ENCODE data around the gene FGF8.

The FGF8 gene

DNA sequence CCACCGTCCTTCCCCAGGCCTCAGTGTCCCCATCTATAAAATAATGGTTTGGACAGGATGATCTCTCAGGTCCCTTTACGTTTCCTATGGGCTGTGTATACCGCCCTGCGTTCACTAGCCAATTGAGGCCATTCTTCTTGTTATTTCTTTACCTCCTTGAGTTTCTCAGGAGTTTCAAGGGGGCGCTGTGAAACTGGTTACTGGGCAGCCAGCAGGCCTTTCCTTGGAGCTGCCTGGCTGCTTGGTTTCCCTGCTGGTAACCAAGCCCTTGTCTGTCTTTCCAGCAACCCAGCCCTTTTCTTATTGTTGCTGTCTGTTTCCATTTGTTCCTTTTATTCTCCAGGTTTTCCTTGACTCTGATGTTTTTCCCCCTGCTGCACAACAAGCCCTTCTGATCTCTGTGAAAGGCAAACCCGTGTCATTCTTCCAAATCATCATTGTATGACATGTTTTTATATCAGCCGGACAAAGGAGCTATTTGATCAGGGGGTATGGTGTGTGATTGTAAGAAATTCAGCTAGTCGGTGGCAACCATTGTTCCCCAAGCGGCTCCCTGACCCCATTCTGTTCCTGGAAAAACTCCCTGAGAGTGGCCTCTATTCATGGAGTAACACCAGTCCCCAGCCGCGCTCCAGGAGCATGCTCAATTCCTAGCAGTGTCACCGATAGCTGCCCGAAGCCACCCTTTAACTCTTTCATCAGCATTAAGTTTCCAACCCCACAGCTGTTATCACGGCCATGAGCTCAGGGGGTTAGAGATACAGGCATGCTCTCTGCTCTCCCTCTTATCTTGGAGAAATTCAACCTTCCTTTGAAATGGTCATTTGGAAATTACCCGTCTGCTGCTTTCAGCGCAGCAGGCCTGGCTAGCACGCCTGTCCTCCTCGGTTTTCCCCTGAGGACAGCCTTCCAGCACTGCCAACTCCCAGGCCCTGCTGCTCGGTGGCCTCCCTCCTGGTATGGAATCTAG, 26.6 kb downstream of the FGF8 start:
- H3K27me3 ChIP-seq (replicated peaks in 2 of 5; ENCODE audit: control insufficient read depth in 4 of 5, insufficient read depth in 5 of 5, low read length in 4 of 5) = peaks cover 2 to 20% (median 14%) of the 10 kb centered on the region in 5 experiments
- H3K36me3 ChIP-seq (ENCODE audit: control insufficient read depth in 4 of 4, insufficient read depth in 4 of 4, low read length in 3 of 4) = no peaks in the 10 kb centered on the region
- H3K4me1 ChIP-seq (ENCODE audit: control extremely low read depth in 1 of 4, control insufficient read depth in 4 of 4, insufficient read depth in 4 of 4, low read length in 3 of 4) = no peaks in the 10 kb centered on the region
- ChIA-PET CTCF (no interaction called here), POLR2A (no interaction called here)
- no peak for DNase-seq
- WGBS (ENCODE audit: insufficient coverage) = 92% methylated on average over 16 of the region's 19 CpGs
- H3K4me3 ChIP-seq (ENCODE audit: control insufficient read depth in 1 of 7, extremely low read depth in 1 of 7, insufficient read depth in 4 of 7, low read depth in 2 of 7, low read length in 6 of 7) = no peak overlapping the region
- H3K27ac ChIP-seq (ENCODE audit: insufficient read depth in 1 of 2, low read depth in 1 of 2, low read length in 2 of 2, poor library complexity in 1 of 2, severe bottlenecking in 2 of 2) = no peak overlapping the region
- no peaks in the 10 kb centered on the region for H3K9me3 ChIP-seq (ENCODE audit: control extremely low read depth in 1 of 5, control insufficient read depth in 4 of 5, insufficient read depth in 2 of 5, low read depth in 1 of 5, low read length in 4 of 5)

GRCh38 chr10:101748496-101748895, 27.4 kb downstream of the FGF8 start:
- H3K9me3 ChIP-seq (ENCODE audit: control extremely low read depth in 1 of 5, control insufficient read depth in 4 of 5, insufficient read depth in 2 of 5, low read depth in 1 of 5, low read length in 4 of 5) = no peaks in the 10 kb centered on the region
- no peak for DNase-seq
- no peak overlapping the region for H3K4me3 ChIP-seq (ENCODE audit: control insufficient read depth in 1 of 7, extremely low read depth in 1 of 7, insufficient read depth in 4 of 7, low read depth in 2 of 7, low read length in 6 of 7)
- WGBS (ENCODE audit: insufficient coverage) = 84% methylated on average over 3 of the region's 3 CpGs
- ChIA-PET CTCF (no interaction called here), POLR2A (interaction anchor here (0.6 kb wide), 1 partner anchor 39 kb away, joined by 4 read pairs; no protein-coding TSS in a partner anchor)
- H3K4me1 ChIP-seq (ENCODE audit: control extremely low read depth in 1 of 4, control insufficient read depth in 4 of 4, insufficient read depth in 4 of 4, low read length in 3 of 4) = no peaks in the 10 kb centered on the region
- H3K36me3 ChIP-seq (ENCODE audit: control insufficient read depth in 4 of 4, insufficient read depth in 4 of 4, low read length in 3 of 4) = no peaks in the 10 kb centered on the region
- peaks cover 2 to 16% (median 15%) of the 10 kb centered on the region in 5 experiments for H3K27me3 ChIP-seq (replicated peaks in 2 of 5; ENCODE audit: control insufficient read depth in 4 of 5, insufficient read depth in 5 of 5, low read length in 4 of 5)
- no peak overlapping the region for H3K27ac ChIP-seq (ENCODE audit: insufficient read depth in 1 of 2, low read depth in 1 of 2, low read length in 2 of 2, poor library complexity in 1 of 2, severe bottlenecking in 2 of 2)

GRCh38 chr10:101745074-101745696, 30.7 kb downstream of the FGF8 start:
- no peaks in the 10 kb centered on the region for H3K9me3 ChIP-seq (ENCODE audit: control extremely low read depth in 1 of 5, control insufficient read depth in 4 of 5, insufficient read depth in 2 of 5, low read depth in 1 of 5, low read length in 4 of 5)
- 80% methylated on average over 7 of the region's 9 CpGs for WGBS (ENCODE audit: insufficient coverage)
- CTCF ChIA-PET = interaction anchor here (1.0 to 1.8 kb wide), 3 partner anchors 13 to 24 kb away, joined by 3 to 5 read pairs (median 4); no protein-coding TSS in a partner anchor
- H3K27ac ChIP-seq (ENCODE audit: insufficient read depth in 1 of 2, low read depth in 1 of 2, low read length in 2 of 2, poor library complexity in 1 of 2, severe bottlenecking in 2 of 2) = no peak overlapping the region
- peaks cover 2 to 14% (median 12%) of the 10 kb centered on the region in 5 experiments for H3K27me3 ChIP-seq (replicated peaks in 2 of 5; ENCODE audit: control insufficient read depth in 4 of 5, insufficient read depth in 5 of 5, low read length in 4 of 5)
- POLR2A ChIA-PET = no interaction called here
- DNase-seq = no peak
- H3K4me1 ChIP-seq (ENCODE audit: control extremely low read depth in 1 of 4, control insufficient read depth in 4 of 4, insufficient read depth in 4 of 4, low read length in 3 of 4) = no peaks in the 10 kb centered on the region
- no peaks in the 10 kb centered on the region for H3K36me3 ChIP-seq (ENCODE audit: control insufficient read depth in 4 of 4, insufficient read depth in 4 of 4, low read length in 3 of 4)
- no peak overlapping the region for H3K4me3 ChIP-seq (ENCODE audit: control insufficient read depth in 1 of 7, extremely low read depth in 1 of 7, insufficient read depth in 4 of 7, low read depth in 2 of 7, low read length in 6 of 7)

DNA sequence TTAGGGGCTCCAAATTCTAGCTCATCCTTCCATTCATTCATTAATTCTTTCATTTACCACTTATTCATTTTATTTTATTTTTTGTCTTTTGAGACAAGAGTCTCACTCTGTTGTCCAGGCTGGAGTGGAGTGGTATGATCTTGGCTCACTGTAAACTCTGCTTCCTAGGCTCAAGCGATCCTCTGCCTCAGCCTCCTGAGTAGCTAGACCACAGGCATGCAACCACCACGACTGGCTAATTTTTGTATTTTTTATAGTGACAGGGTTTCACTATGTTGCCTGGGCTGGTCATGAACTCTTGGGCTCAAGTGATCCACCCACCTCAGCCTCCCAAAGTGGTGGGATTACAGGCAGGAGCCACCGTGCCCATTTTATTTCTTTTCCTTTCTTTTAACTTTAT, 31.6 kb downstream of the FGF8 start:
- H3K27me3 ChIP-seq (replicated peaks in 2 of 5; ENCODE audit: control insufficient read depth in 4 of 5, insufficient read depth in 5 of 5, low read length in 4 of 5) = peaks cover 2 to 17% (median 13%) of the 10 kb centered on the region in 5 experiments
- no peaks in the 10 kb centered on the region for H3K36me3 ChIP-seq (ENCODE audit: control insufficient read depth in 4 of 4, insufficient read depth in 4 of 4, low read length in 3 of 4)
- CTCF ChIA-PET = interaction anchor here (1.3 to 1.8 kb wide), 2 partner anchors 14 to 22 kb away, joined by 4 to 5 read pairs; no protein-coding TSS in a partner anchor
- H3K4me1 ChIP-seq (ENCODE audit: control extremely low read depth in 1 of 4, control insufficient read depth in 4 of 4, insufficient read depth in 4 of 4, low read length in 3 of 4) = no peaks in the 10 kb centered on the region
- POLR2A ChIA-PET = no interaction called here
- no peak for DNase-seq
- no peak overlapping the region for H3K27ac ChIP-seq (ENCODE audit: insufficient read depth in 1 of 2, low read depth in 1 of 2, low read length in 2 of 2, poor library complexity in 1 of 2, severe bottlenecking in 2 of 2)
- no peaks in the 10 kb centered on the region for H3K9me3 ChIP-seq (ENCODE audit: control extremely low read depth in 1 of 5, control insufficient read depth in 4 of 5, insufficient read depth in 2 of 5, low read depth in 1 of 5, low read length in 4 of 5)
- 93% methylated on average over 2 of the region's 3 CpGs for WGBS (ENCODE audit: insufficient coverage)
- H3K4me3 ChIP-seq (ENCODE audit: control insufficient read depth in 1 of 7, extremely low read depth in 1 of 7, insufficient read depth in 4 of 7, low read depth in 2 of 7, low read length in 6 of 7) = no peak overlapping the region

DNA sequence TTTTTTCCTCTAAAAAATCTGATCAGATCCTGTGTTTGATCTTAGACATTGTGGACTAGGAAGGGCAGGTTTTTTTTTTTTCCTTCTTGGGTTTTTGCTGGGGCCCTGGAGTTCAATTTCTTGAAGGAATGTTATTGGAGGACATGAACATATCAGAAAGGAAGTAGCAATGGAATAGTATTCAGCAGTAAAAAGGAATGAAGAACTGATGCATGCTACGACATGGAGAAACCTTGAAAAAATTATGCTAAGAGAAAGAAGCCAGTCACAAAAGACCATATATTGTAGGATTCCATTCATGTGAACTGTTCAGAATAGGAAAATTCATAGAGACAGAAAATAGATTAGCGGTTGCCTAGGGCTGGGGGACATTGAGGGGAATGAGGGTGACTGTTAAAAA, 34.0 kb downstream of the FGF8 start:
- Histone ChIP-seq H3K27ac (ENCODE audit: insufficient read depth in 1 of 2, low read depth in 1 of 2, low read length in 2 of 2, poor library complexity in 1 of 2, severe bottlenecking in 2 of 2) (no peak overlapping the region), H3K27me3 (replicated peaks in 2 of 5; ENCODE audit: control insufficient read depth in 4 of 5, insufficient read depth in 5 of 5, low read length in 4 of 5) (peaks cover 2 to 17% (median 8%) of the 10 kb centered on the region in 5 experiments), H3K4me3 (ENCODE audit: control insufficient read depth in 1 of 7, extremely low read depth in 1 of 7, insufficient read depth in 4 of 7, low read depth in 2 of 7, low read length in 6 of 7) (no peak overlapping the region), H3K4me1 (ENCODE audit: control extremely low read depth in 1 of 4, control insufficient read depth in 4 of 4, insufficient read depth in 4 of 4, low read length in 3 of 4) (no peaks in the 10 kb centered on the region), H3K9me3 (ENCODE audit: control extremely low read depth in 1 of 5, control insufficient read depth in 4 of 5, insufficient read depth in 2 of 5, low read depth in 1 of 5, low read length in 4 of 5) (no peaks in the 10 kb centered on the region), H3K36me3 (ENCODE audit: control insufficient read depth in 4 of 4, insufficient read depth in 4 of 4, low read length in 3 of 4) (no peaks in the 10 kb centered on the region)
- no peak for DNase-seq
- WGBS (ENCODE audit: insufficient coverage) = 50% methylated on average over 2 of the region's 2 CpGs
- ChIA-PET POLR2A (no interaction called here), CTCF (no interaction called here)

DNA sequence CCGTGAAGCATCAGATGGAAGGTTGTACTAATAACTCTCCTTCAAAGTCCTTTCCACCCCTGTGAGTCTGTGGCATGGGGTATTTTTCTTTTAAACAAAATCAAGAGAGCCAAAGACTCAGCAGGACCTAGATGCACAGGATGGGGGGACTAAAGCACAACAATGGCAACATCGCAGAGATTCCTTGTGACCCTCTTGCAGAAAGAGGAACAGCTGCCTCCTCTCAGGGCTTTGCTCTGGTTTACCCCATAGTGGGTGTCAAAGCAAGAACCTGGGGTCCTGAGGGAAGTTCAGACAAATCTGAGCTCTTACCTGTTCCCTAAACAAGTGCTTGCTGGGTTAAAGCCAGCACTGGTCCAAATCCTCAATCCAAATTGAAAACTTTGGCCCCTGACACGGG, 39.2 kb downstream of the FGF8 start:
- 75% methylated on average over 2 of the region's 3 CpGs for WGBS (ENCODE audit: insufficient coverage)
- H3K27me3 ChIP-seq (replicated peaks in 2 of 5; ENCODE audit: control insufficient read depth in 4 of 5, insufficient read depth in 5 of 5, low read length in 4 of 5) = peaks cover 0 to 18% (median 8%) of the 10 kb centered on the region in 5 experiments
- H3K27ac ChIP-seq (ENCODE audit: insufficient read depth in 1 of 2, low read depth in 1 of 2, low read length in 2 of 2, poor library complexity in 1 of 2, severe bottlenecking in 2 of 2) = no peak overlapping the region
- no peak overlapping the region for H3K4me3 ChIP-seq (ENCODE audit: control insufficient read depth in 1 of 7, extremely low read depth in 1 of 7, insufficient read depth in 4 of 7, low read depth in 2 of 7, low read length in 6 of 7)
- H3K4me1 ChIP-seq (ENCODE audit: control extremely low read depth in 1 of 4, control insufficient read depth in 4 of 4, insufficient read depth in 4 of 4, low read length in 3 of 4) = no peaks in the 10 kb centered on the region
- no peaks in the 10 kb centered on the region for H3K9me3 ChIP-seq (ENCODE audit: control extremely low read depth in 1 of 5, control insufficient read depth in 4 of 5, insufficient read depth in 2 of 5, low read depth in 1 of 5, low read length in 4 of 5)
- DNase-seq = peak in 1 of 3 donors; percentile 6
- ChIA-PET POLR2A (no interaction called here), CTCF (interaction anchor here (2.0 kb wide), 1 partner anchor 44 kb away, joined by 5 read pairs; no protein-coding TSS in a partner anchor)
- H3K36me3 ChIP-seq (ENCODE audit: control insufficient read depth in 4 of 4, insufficient read depth in 4 of 4, low read length in 3 of 4) = no peaks in the 10 kb centered on the region

DNA sequence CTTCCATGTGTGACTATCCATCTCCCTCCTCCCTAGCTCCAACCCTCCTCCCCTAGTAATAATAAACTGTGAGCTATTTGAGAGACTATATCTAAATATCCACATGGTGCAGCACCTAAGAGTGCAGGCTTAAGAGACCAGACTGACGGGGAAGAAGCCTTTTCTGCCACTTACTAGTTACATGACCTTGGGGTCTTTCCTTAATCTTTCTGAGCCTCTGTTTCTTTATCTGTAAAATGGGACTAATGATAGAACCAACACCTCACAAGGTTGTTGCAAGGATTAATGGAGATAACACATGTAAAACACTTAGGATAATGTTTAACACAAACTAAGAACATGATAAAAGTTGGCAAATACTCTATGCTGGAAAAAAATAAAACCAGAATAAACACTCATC, 43.8 kb downstream of the FGF8 start:
- no peaks in the 10 kb centered on the region for H3K4me1 ChIP-seq (ENCODE audit: control extremely low read depth in 1 of 4, control insufficient read depth in 4 of 4, insufficient read depth in 4 of 4, low read length in 3 of 4)
- H3K36me3 ChIP-seq (ENCODE audit: control insufficient read depth in 4 of 4, insufficient read depth in 4 of 4, low read length in 3 of 4) = no peaks in the 10 kb centered on the region
- no peak overlapping the region for H3K4me3 ChIP-seq (ENCODE audit: control insufficient read depth in 1 of 7, extremely low read depth in 1 of 7, insufficient read depth in 4 of 7, low read depth in 2 of 7, low read length in 6 of 7)
- ChIA-PET CTCF (interaction anchor here (0.6 kb wide), 1 partner anchor 799 kb away, joined by 3 read pairs; no protein-coding TSS in a partner anchor), POLR2A (no interaction called here)
- DNase-seq = no peak
- no peaks in the 10 kb centered on the region for H3K9me3 ChIP-seq (ENCODE audit: control extremely low read depth in 1 of 5, control insufficient read depth in 4 of 5, insufficient read depth in 2 of 5, low read depth in 1 of 5, low read length in 4 of 5)
- H3K27me3 ChIP-seq (replicated peaks in 2 of 5; ENCODE audit: control insufficient read depth in 4 of 5, insufficient read depth in 5 of 5, low read length in 4 of 5) = peaks cover 0 to 8% (median 5%) of the 10 kb centered on the region in 5 experiments
- WGBS (ENCODE audit: insufficient coverage) = 86% methylated on average over 1 of the region's 1 CpG
- H3K27ac ChIP-seq (ENCODE audit: insufficient read depth in 1 of 2, low read depth in 1 of 2, low read length in 2 of 2, poor library complexity in 1 of 2, severe bottlenecking in 2 of 2) = no peak overlapping the region

Data from common myeloid progenitor, CD34-positive (primary cell).